Endothelial cell of umbilical vein (primary cell): Measurements from ENCODE around the gene RAC3. TPM values are rescaled to one million over a fixed set of nuclear protein-coding genes. Genes with fewer than 3 reads are reported as not detected.
A peak's percentile ranks its signal among the peaks of the same experiment; 100 is the strongest.

Source experiments
- BruUV-seq: library from RNA; stranded (reverse); fragments of 400-500 nt; replicated peaks from 2 replicates; lab custom pipeline; 2021; lab: Mats Ljungman, UMichigan
- CTCF ChIA-PET: fragments of 300-600, 350-600 bp; sonication (Branson Sonifier 250); formaldehyde crosslinking; loops from one replicate; lab custom pipeline; 2021; ENCODE audit warnings: antibody characterized with exemption, inconsistent platforms; lab: Charles Lee
- POLR2A ChIA-PET: fragments of 300-600, 350-600 bp; sonication (Branson Sonifier 250); formaldehyde crosslinking; loops from one replicate; lab custom pipeline; 2021; ENCODE audit warnings: antibody characterized with exemption, inconsistent platforms; lab: Charles Lee
- DNase-seq: peaks from one replicate; pipeline ENCODE4 v3.0.0-alpha.2; 2011; ENCODE audit warnings: low read depth, low spot score
- FAIRE-seq: peaks from 2 replicates; lab custom pipeline; 2011; peaks lifted over from hg19 to GRCh38; lab: Jason Lieb, UNC
- H2AFZ ChIP-seq: 2 replicates; pipeline ENCODE4 v1.6.0; 2012; ENCODE audit warnings: low read depth, low read length, control low read depth, inconsistent platforms
- H3K27ac ChIP-seq: 2 replicates; pipeline ENCODE4 v1.5.1; 2011; ENCODE audit warnings: low read depth, mild to moderate bottlenecking, control low read depth, low read length, moderate library complexity; ENCODE audit not compliant: insufficient read depth
- H3K27me3 ChIP-seq, 2 experiments: 2 replicates each; pipeline versions ENCODE4 v1.6.0 to v1.6.1; 2011; ENCODE audit warnings: low read length in 2 of 2, mixed read lengths in 1 of 2; ENCODE audit not compliant: control insufficient read depth in 2 of 2, insufficient read depth in 2 of 2
- H3K36me3 ChIP-seq, 2 experiments: 2 replicates in 1 of 2; 3 replicates in 1 of 2; pipeline ENCODE4 v1.5.1; 2011; ENCODE audit warnings: low read length in 2 of 2, mild to moderate bottlenecking in 1 of 2, moderate library complexity in 1 of 2; ENCODE audit not compliant: control insufficient read depth in 2 of 2, insufficient read depth in 2 of 2; ENCODE audit errors: extremely low read depth in 1 of 2
- H3K4me1 ChIP-seq: 3 replicates; pipeline ENCODE4 v1.5.1; 2011; ENCODE audit warnings: mild to moderate bottlenecking, low read length; ENCODE audit not compliant: control insufficient read depth, insufficient read depth; ENCODE audit errors: extremely low read depth
- H3K4me2 ChIP-seq: 2 replicates; pipeline ENCODE4 v1.6.1; 2011; ENCODE audit warnings: low read length, control low read depth, mixed read lengths; ENCODE audit not compliant: insufficient read depth
- H3K4me3 ChIP-seq, 3 experiments: fragments of 200-600 bp in 1 of 3; sonication (generic), shearing (Covaris generic) in 1 of 3; replicated peaks in 1 of 3; 2 replicates each; pipeline ENCODE4 v1.5.1; 2011 to 2016; ENCODE audit warnings: control low read depth in 3 of 3, low read length in 3 of 3, mild to moderate bottlenecking in 2 of 3, inconsistent platforms in 1 of 3, low read depth in 1 of 3, moderate library complexity in 1 of 3; ENCODE audit not compliant: insufficient read depth in 1 of 3
- H3K79me2 ChIP-seq: 2 replicates; pipeline ENCODE4 v1.6.0; 2012; ENCODE audit warnings: low read length, inconsistent platforms; ENCODE audit not compliant: control insufficient read depth, insufficient read depth
- H3K9ac ChIP-seq: replicated peaks from 2 replicates; pipeline ENCODE3; 2011; ENCODE audit warnings: low read length, control low read depth; ENCODE audit not compliant: insufficient read depth; ENCODE audit errors: extremely low read depth
- H3K9me1 ChIP-seq: replicated peaks from 3 replicates; pipeline ENCODE4 v1.6.0; 2011; ENCODE audit warnings: mild to moderate bottlenecking, low read length; ENCODE audit not compliant: control insufficient read depth, insufficient read depth; ENCODE audit errors: extremely low read depth
- H3K9me3 ChIP-seq: replicated peaks from 2 replicates; pipeline ENCODE4 v1.5.1; 2012; ENCODE audit warnings: low read length, inconsistent platforms; ENCODE audit not compliant: control insufficient read depth, insufficient read depth
- H4K20me1 ChIP-seq: replicated peaks from 2 replicates; pipeline ENCODE3; 2011; ENCODE audit warnings: mild to moderate bottlenecking, low read length; ENCODE audit not compliant: control insufficient read depth, insufficient read depth; ENCODE audit errors: extremely low read depth
- EZH2 ChIP-seq: IDR thresholded peaks from 2 replicates; pipeline ENCODE4 v1.6.1; 2012; ENCODE audit warnings: borderline replicate concordance, low read depth, mild to moderate bottlenecking, moderate library complexity, low read length, inconsistent platforms; ENCODE audit not compliant: severe bottlenecking
- FOS ChIP-seq: IDR thresholded peaks from 2 replicates; pipeline ENCODE4 v1.6.1; 2011; ENCODE audit warnings: mild to moderate bottlenecking, low read length, moderate library complexity, borderline replicate concordance; ENCODE audit not compliant: insufficient read depth
- GATA2 ChIP-seq: IDR thresholded peaks from 2 replicates; pipeline ENCODE4 v1.7.0; 2011; ENCODE audit warnings: low read depth, mild to moderate bottlenecking, moderate library complexity, mixed read lengths, low read length; ENCODE audit not compliant: insufficient read length, insufficient read depth
- JUN ChIP-seq: IDR thresholded peaks from 2 replicates; pipeline ENCODE4 v1.6.1; 2011; ENCODE audit warnings: borderline replicate concordance, low read depth; ENCODE audit not compliant: insufficient read length, insufficient read depth
- MYC ChIP-seq: IDR thresholded peaks from one replicate; pipeline ENCODE4 v1.6.1; 2011; ENCODE audit warnings: mild to moderate bottlenecking, low read depth, low read length
- POLR2A ChIP-seq: IDR thresholded peaks from 2 replicates; pipeline ENCODE4 v1.6.1; 2012; ENCODE audit warnings: low read depth, mild to moderate bottlenecking, control low read depth, low read length
- POLR2AphosphoS5 ChIP-seq: IDR thresholded peaks from 2 replicates; pipeline ENCODE4 v1.6.1; 2012; ENCODE audit warnings: low read depth, mild to moderate bottlenecking, control low read depth, low read length, moderate library complexity; ENCODE audit not compliant: insufficient read depth
- dilution Hi-C: fragments of 300-500 bp; cut with MboI; formaldehyde crosslinking; loops from one replicate; pipeline ENCODE4 v1.15.0; 2019; ENCODE audit warnings: low sequenced_read_pairs; ENCODE audit not compliant: extremely low pct_ligation_motif_present
- intact Hi-C: fragments of 100-400 bp; cut with micrococcal nuclease; formaldehyde crosslinking; loops from one replicate; pipeline ENCODE4 v1.10.0; 2022
- polyA plus RNA-seq, 4 experiments: library from polyadenylated mRNA; depleted of rRNA in 3 of 4; stranded (reverse) in 3 of 4; unstranded in 1 of 4; fragments of >200 nt; gene quantifications; 2 replicates each; pipeline versions ENCODE4 v1.2.1 to v1.2.3, GENCODE V29; 2011 to 2012; ENCODE audit warnings: missing spikeins in 1 of 4
- total RNA-seq: library from RNA; stranded (reverse); gene quantifications from 2 replicates; pipeline ENCODE4 v1.2.3, GENCODE V29; 2021
- TF ChIP-seq, protein P1 (sequence below), 2 donors: IDR thresholded peaks; 1 replicate in 1 of 2; 2 replicates in 1 of 2; pipeline ENCODE4 v1.5.1; 2011; ENCODE audit warnings: low read length in 2 of 2, mild to moderate bottlenecking in 2 of 2, moderate library complexity in 2 of 2, control low read depth in 1 of 2, inconsistent platforms in 1 of 2, low read depth in 1 of 2; ENCODE audit not compliant: insufficient read depth in 1 of 2; ENCODE audit errors: extremely low read depth in 1 of 2
- TF ChIP-seq, protein P2 (sequence below): IDR thresholded peaks from 2 replicates; pipeline ENCODE4 v1.6.1; 2011; ENCODE audit not compliant: insufficient read depth, insufficient read length

Gene RAC3
- total and polyA plus RNA-seq, 2 donors (not counting 3 experiments of a cell fraction or from before 2014, with no cell fraction given) = 34.1 to 56.0 TPM

DNA sequence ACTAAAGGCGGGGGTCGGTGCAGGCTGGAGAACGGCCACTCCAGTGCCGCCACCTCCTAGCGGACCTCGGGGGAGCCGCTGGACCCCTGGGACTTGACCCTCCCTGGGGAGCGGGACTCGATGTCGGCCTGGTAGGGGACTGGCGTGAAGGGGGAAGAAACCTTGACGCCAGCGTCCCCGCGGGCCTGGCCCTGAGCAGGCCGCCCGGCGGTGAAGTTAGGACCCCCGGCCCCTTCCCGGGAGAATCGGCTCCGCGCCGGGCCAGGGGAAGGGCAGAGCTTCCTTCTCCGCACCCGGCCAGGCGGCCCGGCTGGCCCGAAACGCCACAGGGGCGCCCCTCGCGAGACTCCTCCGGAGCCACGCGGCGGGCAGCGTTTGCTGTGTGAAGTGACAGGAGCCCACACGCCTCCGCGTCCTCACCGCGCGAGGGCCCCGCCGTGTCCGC is 33.7 kb downstream of the RAC3 start:
- no peaks in the 10 kb centered on the region for H3K9me3 ChIP-seq
- ChIA-PET CTCF (interaction anchor here (1.0 to 1.1 kb wide), 2 partner anchors 28 to 35 kb away, joined by 3 to 6 read pairs; partner anchors contain the start of gene DCXR), POLR2A (interaction anchor here (0.6 to 0.7 kb wide), 2 partner anchors 33 to 120 kb away, joined by 3 read pairs; no protein-coding TSS in a partner anchor)
- H3K4me1 ChIP-seq = peaks cover 15% of the 10 kb centered on the region
- peak overlapping the region; percentile 78 for H3K4me2 ChIP-seq
- intact Hi-C loops = no loop called here
- H3K9me1 ChIP-seq = no peaks in the 10 kb centered on the region
- peaks cover 0 to 15% of the 10 kb centered on the region in 2 experiments for H3K36me3 ChIP-seq
- H4K20me1 ChIP-seq = no peaks in the 10 kb centered on the region
- no peaks in the 10 kb centered on the region for H3K27me3 ChIP-seq
- peak; percentile 36 for DNase-seq
- dilution Hi-C loops = no loop called here
- peak overlapping the region; percentile 77 for H3K9ac ChIP-seq
- TF ChIP-seq JUN (no peak), FOS (no peak), POLR2AphosphoS5 (no peak), GATA2 (no peak), MYC (no peak), EZH2 (no peak), POLR2A (no peak)
- TF ChIP-seq, protein P1, sequence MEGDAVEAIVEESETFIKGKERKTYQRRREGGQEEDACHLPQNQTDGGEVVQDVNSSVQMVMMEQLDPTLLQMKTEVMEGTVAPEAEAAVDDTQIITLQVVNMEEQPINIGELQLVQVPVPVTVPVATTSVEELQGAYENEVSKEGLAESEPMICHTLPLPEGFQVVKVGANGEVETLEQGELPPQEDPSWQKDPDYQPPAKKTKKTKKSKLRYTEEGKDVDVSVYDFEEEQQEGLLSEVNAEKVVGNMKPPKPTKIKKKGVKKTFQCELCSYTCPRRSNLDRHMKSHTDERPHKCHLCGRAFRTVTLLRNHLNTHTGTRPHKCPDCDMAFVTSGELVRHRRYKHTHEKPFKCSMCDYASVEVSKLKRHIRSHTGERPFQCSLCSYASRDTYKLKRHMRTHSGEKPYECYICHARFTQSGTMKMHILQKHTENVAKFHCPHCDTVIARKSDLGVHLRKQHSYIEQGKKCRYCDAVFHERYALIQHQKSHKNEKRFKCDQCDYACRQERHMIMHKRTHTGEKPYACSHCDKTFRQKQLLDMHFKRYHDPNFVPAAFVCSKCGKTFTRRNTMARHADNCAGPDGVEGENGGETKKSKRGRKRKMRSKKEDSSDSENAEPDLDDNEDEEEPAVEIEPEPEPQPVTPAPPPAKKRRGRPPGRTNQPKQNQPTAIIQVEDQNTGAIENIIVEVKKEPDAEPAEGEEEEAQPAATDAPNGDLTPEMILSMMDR (IDR thresholded peaks at IDR 0.05; ENCODE audit: extremely low read depth in 1 of 2, insufficient read depth in 1 of 2, low read depth in 1 of 2, low read length in 2 of 2) = no peak
- TF ChIP-seq, protein P2, sequence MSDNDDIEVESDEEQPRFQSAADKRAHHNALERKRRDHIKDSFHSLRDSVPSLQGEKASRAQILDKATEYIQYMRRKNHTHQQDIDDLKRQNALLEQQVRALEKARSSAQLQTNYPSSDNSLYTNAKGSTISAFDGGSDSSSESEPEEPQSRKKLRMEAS = no peak
- peak overlapping the region; percentile 48 for H3K27ac ChIP-seq
- peak overlapping the region; percentile 55 to 82 (median 76) for H3K4me3 ChIP-seq
- FAIRE-seq = no peak
- H2AFZ ChIP-seq = peak overlapping the region; percentile 99
- no TSS peak for BruUV-seq
- peaks cover 14% of the 10 kb centered on the region for H3K79me2 ChIP-seq
